GM12801 (cell line): ENCODE measurements around the gene ARHGEF38.

Source experiments
- TF ChIP-seq, protein P1 (sequence below): IDR thresholded peaks from one replicate; pipeline ENCODE4 v1.5.1; 2011; ENCODE audit warnings: control low read depth; ENCODE audit not compliant: insufficient read length; ENCODE audit errors: extremely low read depth

ARHGEF38 gene

DNA sequence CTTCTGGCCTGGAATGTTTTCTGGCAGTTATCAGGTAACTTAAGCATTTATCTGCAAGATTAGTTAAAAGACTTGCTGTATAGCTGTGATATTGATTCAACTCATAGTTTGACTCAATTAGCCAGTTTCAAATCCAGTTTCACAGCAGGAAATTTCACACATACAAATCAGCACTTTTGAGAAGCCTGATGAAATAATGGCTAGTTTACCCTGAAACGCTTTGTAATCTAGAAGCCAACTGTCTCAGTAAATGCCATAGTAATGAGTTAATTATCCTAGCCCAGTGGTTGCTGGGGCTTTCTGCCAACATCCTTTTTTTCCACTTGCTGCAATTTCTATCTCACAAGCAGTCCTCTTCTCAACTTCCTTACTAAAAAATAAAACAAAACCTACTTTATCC is 53.1 kb downstream of the ARHGEF38 start:
- TF ChIP-seq, protein P1, sequence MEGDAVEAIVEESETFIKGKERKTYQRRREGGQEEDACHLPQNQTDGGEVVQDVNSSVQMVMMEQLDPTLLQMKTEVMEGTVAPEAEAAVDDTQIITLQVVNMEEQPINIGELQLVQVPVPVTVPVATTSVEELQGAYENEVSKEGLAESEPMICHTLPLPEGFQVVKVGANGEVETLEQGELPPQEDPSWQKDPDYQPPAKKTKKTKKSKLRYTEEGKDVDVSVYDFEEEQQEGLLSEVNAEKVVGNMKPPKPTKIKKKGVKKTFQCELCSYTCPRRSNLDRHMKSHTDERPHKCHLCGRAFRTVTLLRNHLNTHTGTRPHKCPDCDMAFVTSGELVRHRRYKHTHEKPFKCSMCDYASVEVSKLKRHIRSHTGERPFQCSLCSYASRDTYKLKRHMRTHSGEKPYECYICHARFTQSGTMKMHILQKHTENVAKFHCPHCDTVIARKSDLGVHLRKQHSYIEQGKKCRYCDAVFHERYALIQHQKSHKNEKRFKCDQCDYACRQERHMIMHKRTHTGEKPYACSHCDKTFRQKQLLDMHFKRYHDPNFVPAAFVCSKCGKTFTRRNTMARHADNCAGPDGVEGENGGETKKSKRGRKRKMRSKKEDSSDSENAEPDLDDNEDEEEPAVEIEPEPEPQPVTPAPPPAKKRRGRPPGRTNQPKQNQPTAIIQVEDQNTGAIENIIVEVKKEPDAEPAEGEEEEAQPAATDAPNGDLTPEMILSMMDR, result no peak

GRCh38 chr4:105607876-105608275 is 55.5 kb downstream of the ARHGEF38 start:
- TF ChIP-seq, protein P1, result no peak

DNA sequence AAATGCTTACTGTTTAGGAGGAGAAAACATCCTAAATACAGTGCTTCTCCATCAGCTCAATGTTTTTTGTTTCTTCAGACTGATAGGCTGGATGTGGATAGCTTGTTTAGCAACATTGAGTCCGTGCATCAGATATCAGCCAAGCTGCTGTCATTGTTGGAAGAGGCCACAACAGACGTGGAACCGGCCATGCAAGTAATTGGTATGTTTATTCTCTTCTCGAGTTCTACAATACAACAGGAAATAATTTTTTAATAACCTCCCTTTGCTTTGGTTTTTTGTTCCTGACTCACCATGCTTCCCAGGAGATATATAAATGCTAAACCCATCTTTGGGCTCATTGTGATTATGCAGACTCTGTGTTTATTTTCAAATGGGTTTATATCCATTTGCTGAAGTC is 60.9 kb downstream of the ARHGEF38 start:
- TF ChIP-seq, protein P1, result no peak

GRCh38 chr4:105619188-105619931 is 66.9 kb downstream of the ARHGEF38 start:
- TF ChIP-seq, protein P1, result no peak

- TF ChIP-seq, protein P1, result no peak
Observed at GRCh38 chr4:105620640-105621323, 68.4 kb downstream of the ARHGEF38 start.

GRCh38 chr4:105622269-105622668 is 69.8 kb downstream of the ARHGEF38 start:
- TF ChIP-seq, protein P1, result no peak

GRCh38 chr4:105623099-105623498 is 70.7 kb downstream of the ARHGEF38 start:
- TF ChIP-seq, protein P1, result no peak
